D341Med (cell line): ENCODE results near the gene TRABD.
A peak's percentile ranks its signal among the peaks of the same experiment; 100 is the strongest.
"Not testable (repeated sequence)": the region's sequence is repeated elsewhere in the genome, so short reads cannot be mapped to it uniquely, and the experiment has no call there.

Experiments used
- DNase-seq: peaks from one replicate; pipeline ENCODE4 v3.0.0; 2012; ENCODE audit warnings: low spot score

The TRABD gene

DNA sequence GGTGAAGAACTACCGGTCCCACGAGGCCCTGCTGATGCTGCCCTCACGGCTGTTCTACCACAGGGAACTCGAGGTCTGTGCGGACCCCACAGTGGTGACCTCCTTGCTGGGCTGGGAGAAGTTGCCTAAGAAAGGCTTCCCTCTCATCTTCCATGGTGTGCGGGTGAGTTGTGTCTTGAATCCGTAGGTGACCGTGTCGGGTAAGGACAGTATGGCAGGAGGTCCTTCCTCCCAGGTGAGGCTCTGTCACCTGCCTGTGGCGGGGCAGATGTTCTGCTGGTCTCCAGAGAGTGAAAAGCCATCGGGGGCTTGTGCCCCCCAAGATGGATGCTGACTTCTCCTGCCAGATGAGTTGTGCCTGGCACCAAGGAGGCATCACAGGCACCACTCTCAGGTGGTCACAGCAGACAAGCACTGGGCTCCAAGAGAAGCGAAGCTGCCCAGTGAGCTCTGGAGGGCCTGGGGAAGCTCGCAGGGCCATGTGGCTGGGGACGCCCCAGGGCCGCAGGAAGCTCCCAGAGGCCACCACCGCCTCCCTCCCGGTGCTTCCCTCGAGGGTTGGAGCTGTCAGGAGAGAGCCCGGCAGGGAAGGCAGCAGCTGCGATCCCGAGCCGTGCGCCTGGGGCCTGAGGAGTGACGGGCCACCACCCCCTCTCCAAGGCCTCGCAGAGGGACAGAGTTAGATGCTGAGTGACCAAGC lies 32.5 kb upstream of the TRABD start:
- DNase-seq = peak; percentile 18

DNA sequence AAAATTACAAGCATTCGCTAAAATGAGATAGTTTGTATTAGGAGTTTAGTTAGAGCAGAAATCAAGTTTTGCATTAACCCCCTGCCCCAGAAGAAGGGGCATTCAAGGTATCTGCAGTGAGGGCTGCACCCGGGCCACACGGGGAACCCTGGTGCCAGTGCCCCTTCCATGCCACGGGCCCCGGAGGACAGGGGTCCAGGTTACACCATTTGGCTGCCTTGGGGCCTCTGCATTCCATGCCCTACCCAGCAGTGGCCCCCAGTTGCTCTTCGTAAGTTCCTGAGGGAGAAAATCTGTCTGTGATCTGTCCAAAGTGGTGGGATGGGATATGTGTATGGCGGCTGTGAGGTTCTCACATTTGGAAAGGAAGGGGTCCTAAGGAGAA lies 32.0 kb upstream of the TRABD start:
- DNase-seq = no peak

- DNase-seq = peak; percentile 26
These were observed 27.9 kb upstream of the TRABD start for GRCh38 chr22:50157709-50158375.

GRCh38 chr22:50160947-50161346 lies 24.8 kb upstream of the TRABD start:
- DNase-seq = no peak

GRCh38 chr22:50161508-50162390 lies 24.0 kb upstream of the TRABD start:
- no peak for DNase-seq

- DNase-seq = no peak
These were observed 23.2 kb upstream of the TRABD start for GRCh38 chr22:50162391-50162956.

DNA sequence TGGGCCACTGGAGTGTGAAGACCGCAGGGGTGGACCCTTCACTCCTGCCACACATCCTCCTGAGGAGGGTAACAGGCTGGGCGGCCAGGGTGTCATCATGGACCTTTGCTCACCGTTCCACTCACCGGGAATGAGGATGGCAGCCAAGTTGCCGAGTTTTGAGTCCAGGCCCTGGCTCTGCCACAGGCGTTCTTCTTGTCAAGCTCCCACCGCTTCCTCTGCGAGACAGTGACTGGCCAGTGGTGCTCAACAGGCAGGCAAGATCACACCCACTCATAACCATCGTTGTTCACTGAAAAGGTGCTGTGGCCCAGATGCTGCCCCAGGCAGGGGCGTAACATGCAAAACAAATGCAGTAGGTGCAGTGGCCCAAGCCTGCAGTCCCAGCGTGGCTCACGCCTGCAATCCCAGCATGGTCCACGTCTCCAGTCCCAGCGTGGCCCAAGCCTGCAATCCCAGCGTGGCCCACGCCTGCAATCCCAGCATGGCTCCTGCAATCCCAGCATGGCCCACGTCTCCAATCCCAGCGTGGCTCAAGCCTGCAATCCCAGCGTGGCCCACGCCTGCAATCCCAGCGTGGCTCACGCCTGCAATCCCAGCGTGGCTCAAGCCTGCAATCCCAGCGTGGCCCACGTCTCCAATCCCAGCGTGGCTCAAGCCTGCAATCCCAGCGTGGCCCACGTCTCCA lies 20.1 kb upstream of the TRABD start:
- no peak for DNase-seq

DNA sequence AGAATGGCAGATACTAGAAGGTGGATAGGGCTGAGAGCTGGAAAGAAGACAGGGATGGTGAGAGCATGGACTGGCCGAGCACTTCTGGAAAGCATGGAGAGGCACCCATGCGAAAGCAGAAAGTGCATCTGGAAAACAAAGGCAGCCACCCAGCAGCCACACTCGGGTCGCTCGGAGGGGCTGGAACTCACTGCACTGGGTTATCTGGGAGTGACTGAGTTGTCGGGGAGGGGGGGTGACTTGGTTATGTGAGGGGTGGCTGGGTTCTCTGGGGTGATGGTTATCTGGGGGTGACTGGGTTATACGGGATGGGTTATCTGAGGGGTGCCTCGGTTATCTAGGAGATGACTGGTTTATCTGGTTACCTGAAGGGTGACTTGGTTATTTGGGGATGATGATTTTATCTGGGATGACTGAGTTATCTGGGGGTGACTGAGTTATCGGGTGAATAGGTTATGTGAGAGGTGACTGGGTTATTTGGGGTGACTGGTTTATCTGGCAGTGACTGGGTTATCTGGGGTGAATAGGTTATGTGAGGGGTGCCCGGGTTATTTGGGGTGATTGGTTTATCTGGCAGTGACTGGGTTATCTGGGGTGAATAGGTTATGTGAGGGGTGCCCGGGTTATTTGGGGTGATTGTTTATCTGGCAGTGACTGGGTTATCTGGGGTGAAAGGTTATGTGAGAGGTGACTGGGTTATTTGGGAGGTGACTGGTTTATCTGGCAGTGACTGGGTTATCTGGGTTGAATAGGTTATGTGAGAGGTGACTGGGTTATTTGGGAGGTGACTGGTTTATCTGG lies 17.8 kb upstream of the TRABD start:
- no peak for DNase-seq

DNA sequence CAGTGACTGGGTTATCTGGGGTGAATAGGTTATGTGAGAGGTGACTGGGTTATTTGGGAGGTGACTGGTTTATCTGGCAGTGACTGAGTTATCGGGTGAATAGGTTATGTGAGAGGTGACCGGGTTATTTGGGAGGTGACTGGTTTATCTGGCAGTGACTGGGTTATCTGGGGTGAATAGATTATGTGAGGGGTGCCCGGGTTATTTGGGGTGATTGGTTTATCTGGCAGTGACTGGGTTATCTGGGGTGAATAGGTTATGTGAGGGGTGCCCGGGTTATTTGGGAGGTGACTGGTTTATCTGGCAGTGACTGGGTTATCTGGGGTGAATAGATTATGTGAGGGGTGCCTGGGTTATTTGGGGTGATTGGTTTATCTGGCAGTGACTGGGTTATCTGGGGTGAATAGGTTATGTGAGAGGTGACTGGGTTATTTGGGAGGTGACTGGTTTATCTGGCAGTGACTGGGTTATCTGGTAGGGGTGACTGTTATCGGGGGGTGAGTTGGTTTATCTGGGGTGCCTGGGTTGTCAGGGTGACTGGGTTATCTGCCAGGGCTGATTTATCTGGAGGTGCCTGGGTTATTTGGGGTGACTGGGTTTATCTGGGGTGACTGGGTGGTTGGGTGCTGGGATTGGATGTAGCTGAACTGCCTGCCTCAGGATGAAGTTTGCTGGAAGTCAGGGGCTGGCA lies 17.1 kb upstream of the TRABD start:
- DNase-seq = not testable (repeated sequence)

DNA sequence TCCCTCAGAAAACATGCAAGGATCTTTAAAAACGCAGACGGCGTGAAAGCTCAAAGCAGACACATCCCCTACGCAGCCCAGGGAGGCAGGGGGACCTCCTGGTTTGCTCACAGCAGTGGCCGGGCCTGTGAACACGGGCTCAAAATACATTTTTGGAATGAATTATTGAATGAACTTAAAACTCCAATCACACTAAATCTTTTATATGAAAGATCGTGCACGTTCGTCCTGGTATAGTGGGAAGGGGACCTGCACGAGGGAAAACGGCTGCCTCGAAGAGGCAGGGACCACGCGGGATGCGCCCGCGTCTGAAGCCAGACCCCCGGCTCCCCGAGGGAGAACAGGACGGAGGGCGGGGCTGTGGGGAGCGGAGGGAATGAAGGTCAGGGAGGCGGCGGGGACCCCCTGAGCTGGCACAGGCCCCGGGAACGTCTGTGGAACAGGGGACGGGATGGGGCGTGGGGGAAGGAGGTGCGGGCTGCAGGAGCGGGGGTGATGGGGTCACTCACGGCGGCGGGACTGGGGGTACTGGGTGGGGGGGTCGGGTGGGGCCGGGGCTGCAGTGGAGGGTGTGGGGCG lies 16.4 kb upstream of the TRABD start:
- no peak for DNase-seq

DNA sequence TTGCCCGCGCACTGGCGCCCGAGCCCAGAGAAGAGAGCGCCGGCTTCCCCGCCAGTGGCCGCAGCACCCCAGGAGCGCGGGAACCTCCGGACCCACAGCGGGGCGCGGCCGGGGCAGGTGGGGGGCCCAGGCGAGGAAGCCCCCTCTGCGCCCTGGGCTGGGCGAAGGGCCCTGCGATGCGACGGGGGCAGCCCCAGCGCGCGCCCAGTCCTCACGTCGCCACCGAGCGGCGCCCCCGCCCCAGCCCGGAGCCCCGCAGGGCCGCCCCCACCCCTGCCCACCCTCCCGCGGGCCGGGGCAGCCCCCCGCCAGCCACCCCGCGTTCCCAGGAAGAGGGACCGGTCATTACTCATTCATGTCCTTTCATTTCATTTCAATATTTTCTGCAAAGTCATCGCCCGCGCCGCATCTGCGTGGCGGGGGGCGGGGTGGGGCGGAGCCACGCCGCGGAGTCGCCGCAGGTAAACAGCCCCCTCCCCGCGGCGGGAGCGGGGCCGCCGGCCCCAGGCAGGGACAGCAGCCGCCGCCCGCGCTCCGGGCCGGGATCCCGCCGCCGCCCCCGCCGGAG lies 15.9 kb upstream of the TRABD start:
- peak; percentile 80 for DNase-seq

DNA sequence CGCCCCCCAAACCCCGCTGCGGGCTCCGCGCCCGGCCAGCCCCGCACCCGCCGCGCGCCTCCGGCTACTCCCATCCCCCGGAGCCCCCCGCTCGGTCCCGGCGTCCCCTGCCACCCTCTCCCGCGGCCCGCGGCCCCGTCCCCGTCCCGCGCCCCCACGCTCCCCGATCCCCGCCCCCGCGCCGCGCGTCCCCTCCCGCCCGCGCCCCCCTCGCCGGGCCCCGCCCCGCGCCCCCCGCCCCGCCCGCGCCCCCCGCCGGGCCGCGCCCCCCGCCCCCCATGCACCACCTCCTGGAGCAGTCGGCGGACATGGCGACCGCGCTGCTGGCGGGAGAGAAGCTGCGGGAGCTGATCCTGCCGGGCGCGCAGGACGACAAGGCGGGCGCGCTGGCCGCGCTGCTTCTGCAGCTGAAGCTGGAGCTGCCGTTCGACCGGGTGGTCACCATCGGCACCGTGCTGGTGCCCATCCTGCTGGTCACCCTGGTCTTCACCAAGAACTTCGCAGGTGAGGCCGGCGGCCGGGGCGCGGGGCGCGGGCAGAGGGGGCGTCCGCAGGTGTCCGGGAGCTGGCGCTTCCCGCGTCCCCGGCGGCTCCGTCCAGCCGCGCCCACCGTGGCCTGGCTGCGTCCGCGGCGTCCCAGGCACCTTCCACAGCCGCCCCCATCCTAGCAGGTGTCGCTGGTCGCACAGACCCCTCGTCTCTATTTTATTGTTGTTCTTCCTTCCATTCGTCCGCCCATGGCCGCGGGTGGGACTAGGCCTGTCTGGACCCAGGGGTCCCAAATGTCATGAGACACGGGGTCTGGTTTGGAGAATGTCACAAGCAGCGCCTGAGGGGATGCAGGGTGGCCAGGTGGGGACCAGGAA lies 15.0 kb upstream of the TRABD start, which contains the start of gene PANX2:
Gene PANX2, plus strand, starts transcription at position 279 of the 866 bp plus-strand sequence. Its CDS starts 0 bp downstream, at position 279.
- DNase-seq = peak; percentile 78

- DNase-seq = no peak
These were observed 14.3 kb upstream of the TRABD start for GRCh38 chr22:50171319-50171964.

GRCh38 chr22:50171965-50172421 lies 13.7 kb upstream of the TRABD start:
- DNase-seq = no peak

DNA sequence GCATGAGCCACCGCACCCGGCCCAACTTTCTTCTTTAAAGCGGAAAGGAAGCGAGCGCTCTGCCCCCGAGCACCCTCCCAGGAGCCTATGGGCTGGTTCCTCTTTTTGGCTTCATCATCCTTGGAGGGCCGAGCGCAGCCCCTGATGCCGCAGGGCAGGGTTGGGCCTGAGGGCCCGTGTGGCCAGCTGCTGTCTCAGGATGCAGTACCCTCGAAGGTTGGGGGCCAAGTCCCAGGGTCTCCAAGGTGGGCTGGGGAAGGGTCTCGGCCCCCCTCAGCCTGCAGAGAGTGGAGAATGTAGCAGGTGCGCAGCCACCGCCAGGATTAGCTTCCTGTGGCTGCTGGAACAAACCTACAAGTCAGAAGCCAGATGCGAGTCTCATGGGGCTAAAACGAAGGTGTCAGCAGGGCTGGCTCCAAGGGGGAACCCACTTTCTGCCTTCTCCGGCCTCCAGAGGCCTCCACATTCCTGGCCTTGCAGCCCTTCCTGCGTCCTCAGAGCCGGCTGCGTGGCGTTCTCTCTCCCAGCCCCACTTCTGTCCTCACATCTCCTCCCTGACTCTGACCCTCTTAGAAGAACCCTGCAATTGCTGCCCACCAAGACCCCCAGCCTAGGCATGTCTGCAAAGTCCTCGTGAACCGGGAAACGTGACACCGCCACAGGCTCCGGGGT lies 12.3 kb upstream of the TRABD start:
- no peak for DNase-seq

GRCh38 chr22:50173983-50174355 lies 11.7 kb upstream of the TRABD start:
- no peak for DNase-seq

DNA sequence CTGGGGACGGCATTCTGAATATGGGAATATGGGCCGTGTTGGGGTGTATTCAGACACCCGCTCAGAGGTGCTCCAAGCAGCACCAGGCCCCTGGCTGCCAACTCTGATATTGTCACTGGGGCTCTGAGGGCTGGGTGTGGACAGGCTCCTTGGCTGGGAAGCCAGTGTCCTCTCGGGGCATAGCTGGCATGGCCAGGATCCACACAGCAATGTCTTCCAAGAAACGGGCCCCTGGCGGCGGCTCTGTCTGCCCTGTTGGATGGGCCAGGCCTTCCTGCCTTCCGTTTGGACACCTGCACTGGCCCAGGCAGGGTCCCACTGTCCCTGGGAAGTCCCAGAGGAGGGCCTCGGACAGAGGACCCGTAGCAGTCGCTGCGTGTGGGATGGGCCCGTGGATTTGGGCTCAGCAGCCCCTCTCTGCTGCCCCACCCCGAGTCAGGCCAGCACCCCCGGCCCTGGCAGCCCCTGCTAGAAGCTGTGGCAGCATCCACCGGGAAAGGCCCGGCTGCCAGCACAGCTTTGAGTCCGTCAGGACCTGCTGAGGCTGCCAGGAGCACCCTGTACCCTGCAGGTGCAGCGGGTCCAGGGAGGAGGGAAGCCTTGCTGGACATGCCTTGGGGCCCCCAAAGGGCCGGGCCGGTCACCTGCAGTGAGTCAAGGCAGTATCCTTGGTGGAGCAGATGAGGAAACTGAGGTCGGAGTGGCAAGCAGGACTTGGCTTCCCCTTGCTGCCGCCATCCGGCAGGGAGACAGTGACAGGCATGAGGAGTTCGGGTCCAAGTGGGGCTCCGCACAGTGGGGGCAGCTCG lies 11.1 kb upstream of the TRABD start:
- DNase-seq = no peak
